Retina (tissue), 1 donor: ENCODE results near the gene CAMK1D.
"Not testable (repeated sequence)": the region's sequence is repeated elsewhere in the genome, so short reads cannot be mapped to it uniquely, and the experiment has no call there.

ENCODE experiments used
- DNase-seq: peaks from one replicate; pipeline ENCODE4 v3.0.0-alpha.2; 2016

Gene CAMK1D

GRCh38 chr10:12834721-12835120, 485.4 kb downstream of the CAMK1D start:
- no peak for DNase-seq

GRCh38 chr10:12835709-12836108, 486.4 kb downstream of the CAMK1D start:
- DNase-seq, result no peak

- DNase-seq, result no peak
Observed at GRCh38 chr10:12838366-12838765, 489.0 kb downstream of the CAMK1D start.

GRCh38 chr10:12838995-12839927, 489.9 kb downstream of the CAMK1D start:
- DNase-seq, result no peak

GRCh38 chr10:12839941-12840611, 490.7 kb downstream of the CAMK1D start:
- DNase-seq, result peak; percentile 25

- no peak for DNase-seq
Observed at GRCh38 chr10:12841426-12841825, 492.1 kb downstream of the CAMK1D start.

- no peak for DNase-seq
Observed at GRCh38 chr10:12841826-12842225, 492.5 kb downstream of the CAMK1D start.

- no peak for DNase-seq
Observed at GRCh38 chr10:12842310-12842709, 493.0 kb downstream of the CAMK1D start.

GRCh38 chr10:12843296-12843945, 494.1 kb downstream of the CAMK1D start:
- no peak for DNase-seq

- no peak for DNase-seq
Observed at GRCh38 chr10:12844811-12845483, 495.6 kb downstream of the CAMK1D start.

GRCh38 chr10:12846718-12847117, 497.4 kb downstream of the CAMK1D start:
- no peak for DNase-seq

GRCh38 chr10:12847361-12847975, 498.1 kb downstream of the CAMK1D start:
- no peak for DNase-seq

- DNase-seq, result no peak
Observed at GRCh38 chr10:12848439-12849173, 499.3 kb downstream of the CAMK1D start.

GRCh38 chr10:12849319-12850181, 500.2 kb downstream of the CAMK1D start:
- DNase-seq, result no peak

GRCh38 chr10:12852687-12853086, 503.3 kb downstream of the CAMK1D start:
- DNase-seq, result no peak

- DNase-seq, result no peak
Observed at GRCh38 chr10:12854988-12855387, 505.6 kb downstream of the CAMK1D start.

- DNase-seq, result no peak
Observed at GRCh38 chr10:12862459-12862858, 513.1 kb downstream of the CAMK1D start.

- not testable (repeated sequence) for DNase-seq
Observed at GRCh38 chr10:12865515-12865914, 516.2 kb downstream of the CAMK1D start.

- no peak for DNase-seq
Observed at GRCh38 chr10:12868229-12868628, 518.9 kb downstream of the CAMK1D start.

GRCh38 chr10:12869427-12869826, 520.1 kb downstream of the CAMK1D start:
- no peak for DNase-seq

GRCh38 chr10:12872577-12872976, 523.2 kb downstream of the CAMK1D start:
- no peak for DNase-seq
